Urinary bladder (tissue), 4 donors: ENCODE measurements around the gene ILF2. TPM values are rescaled to one million over a fixed set of nuclear protein-coding genes. Genes with fewer than 3 reads are reported as not detected.

Source experiments
- DNase-seq: peaks from one replicate; pipeline ENCODE4 v3.0.0-alpha.2; 2015; ENCODE audit errors: extremely low spot score
- H3K27ac ChIP-seq: one replicate; pipeline ENCODE4 v1.5.1; 2013; ENCODE audit warnings: low read depth, mild to moderate bottlenecking, moderate library complexity
- H3K36me3 ChIP-seq: one replicate; pipeline ENCODE4 v1.6.1; 2013; ENCODE audit warnings: mild to moderate bottlenecking, moderate library complexity; ENCODE audit not compliant: insufficient read depth
- H3K4me1 ChIP-seq: one replicate; pipeline ENCODE4 v1.6.1; 2013; ENCODE audit warnings: mild to moderate bottlenecking, moderate library complexity; ENCODE audit not compliant: insufficient read depth
- H3K4me3 ChIP-seq: one replicate; pipeline ENCODE4 v1.5.1; 2013; ENCODE audit warnings: low read depth, low read length
- WGBS: extraction: QIAGEN DNeasy Blood & Tissue Kit; methylation state at CpG from one replicate; pipeline ENCODE4 v1.1.7; 2013; 5-methylcytosine and 5-hydroxymethylcytosine counted together
- polyA plus RNA-seq: library from polyadenylated mRNA; stranded (reverse); fragments of 200-250 nt; gene quantifications from one replicate; pipeline ENCODE4 v1.2.3, GENCODE V29; 2013
- total RNA-seq: library from RNA; depleted of rRNA; stranded (reverse); fragments of >200 nt; gene quantifications from one replicate; pipeline ENCODE4 v1.2.3, GENCODE V29; 2014
- donor health status: healthy with polysubstance abuse.
- donor health status: healthy.

ILF2 gene
- total and polyA plus RNA-seq, 2 donors = 77.2 to 132 TPM

DNA sequence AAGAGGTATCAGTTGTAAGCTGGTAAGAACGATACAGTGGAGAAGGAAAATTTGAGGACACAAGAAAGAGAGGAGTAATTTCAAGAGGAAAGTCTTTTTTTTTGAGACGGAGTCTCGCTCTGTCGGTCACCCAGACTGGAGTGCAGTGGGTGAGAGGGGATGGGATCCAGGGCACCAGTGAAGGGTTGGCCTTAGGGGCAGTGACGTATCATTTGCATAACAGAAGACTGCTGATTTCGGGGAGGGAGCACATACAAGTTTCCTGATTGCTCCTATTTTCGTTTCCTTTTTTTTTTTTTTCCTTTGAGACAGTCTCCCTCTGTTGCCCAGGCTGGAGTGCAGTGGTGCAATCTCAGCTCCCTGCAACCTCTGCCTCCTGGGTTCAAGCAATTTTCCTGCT lies 47.7 kb downstream of the ILF2 start:
- WGBS = 80% methylated on average over 7 of the region's 7 CpGs
- Histone ChIP-seq H3K27ac (no peak overlapping the region), H3K36me3 (peaks cover 2% of the 10 kb centered on the region), H3K4me1 (peaks cover 2% of the 10 kb centered on the region), H3K4me3 (no peak overlapping the region)
- no peak for DNase-seq

DNA sequence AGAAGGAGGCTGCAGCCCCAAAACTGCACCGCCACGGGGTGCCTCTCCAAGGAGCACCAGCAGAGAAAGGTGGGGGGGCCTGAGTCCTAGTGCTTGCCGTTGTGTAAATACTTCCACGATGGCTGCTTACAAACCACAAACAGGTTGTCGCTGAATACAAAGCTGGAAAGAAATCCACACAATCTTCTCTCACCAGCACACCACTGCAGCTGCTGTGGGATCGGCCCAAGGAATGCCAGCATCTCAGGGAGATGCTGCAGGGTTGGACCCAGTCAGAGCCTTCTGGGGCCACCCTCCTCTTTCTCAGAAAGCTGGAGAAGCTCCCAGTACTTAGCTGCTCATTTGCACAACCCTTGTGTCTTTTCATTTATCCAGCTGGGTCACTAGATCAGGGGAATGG lies 51.6 kb downstream of the ILF2 start:
- no peak for DNase-seq
- no peak overlapping the region for H3K4me3 ChIP-seq
- WGBS = 95% methylated on average over 6 of the region's 6 CpGs
- no peaks in the 10 kb centered on the region for H3K4me1 ChIP-seq
- H3K27ac ChIP-seq = no peak overlapping the region
- peaks cover 2% of the 10 kb centered on the region for H3K36me3 ChIP-seq

DNA sequence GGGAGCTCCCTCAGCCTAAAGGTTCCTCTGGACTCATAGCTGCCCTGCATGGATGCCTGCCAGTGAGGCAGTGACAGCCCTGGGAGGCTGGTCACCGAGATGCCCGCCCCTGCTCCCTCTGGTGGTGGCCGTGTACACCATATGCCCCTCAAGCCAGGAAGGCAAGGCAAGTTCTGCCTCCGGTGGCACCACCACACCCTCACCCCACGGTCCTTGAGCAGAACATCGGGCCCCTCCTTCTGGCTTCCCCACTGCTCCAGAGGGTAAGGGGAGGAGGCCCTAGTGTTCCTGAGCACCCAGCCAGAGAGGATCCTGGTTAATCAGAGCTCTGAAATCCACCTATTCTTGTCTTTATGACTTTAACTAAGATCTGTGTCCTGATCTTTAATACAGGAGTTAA lies 53.1 kb downstream of the ILF2 start:
- WGBS = 62% methylated on average over 6 of the region's 6 CpGs
- Histone ChIP-seq H3K4me1 (no peaks in the 10 kb centered on the region), H3K4me3 (no peak overlapping the region), H3K27ac (no peak overlapping the region), H3K36me3 (peaks cover 2% of the 10 kb centered on the region)
- no peak for DNase-seq

DNA sequence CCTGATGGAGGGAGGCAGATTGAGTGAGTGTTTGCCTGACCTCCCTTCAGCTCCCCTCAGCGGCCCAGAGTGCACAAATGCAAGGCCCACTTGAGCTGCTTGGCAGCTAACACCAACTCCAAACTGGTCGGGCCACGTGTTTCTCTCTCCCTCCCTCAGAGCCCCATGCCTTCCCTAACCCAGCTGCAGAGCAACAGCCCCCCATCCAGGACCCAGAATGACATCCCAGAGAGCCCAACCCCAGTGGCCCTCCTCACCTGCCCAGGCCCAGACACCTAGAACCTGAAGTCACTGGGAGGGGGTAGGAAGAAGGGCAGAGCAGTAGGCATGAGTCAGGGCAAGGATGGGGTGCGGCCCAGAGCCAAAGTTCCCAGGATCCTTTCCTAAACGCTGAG lies 53.9 kb downstream of the ILF2 start:
- 68% methylated on average over 5 of the region's 5 CpGs for whole genome bisulfite sequencing
- H3K27ac ChIP-seq = no peak overlapping the region
- no peak for DNase-seq

DNA sequence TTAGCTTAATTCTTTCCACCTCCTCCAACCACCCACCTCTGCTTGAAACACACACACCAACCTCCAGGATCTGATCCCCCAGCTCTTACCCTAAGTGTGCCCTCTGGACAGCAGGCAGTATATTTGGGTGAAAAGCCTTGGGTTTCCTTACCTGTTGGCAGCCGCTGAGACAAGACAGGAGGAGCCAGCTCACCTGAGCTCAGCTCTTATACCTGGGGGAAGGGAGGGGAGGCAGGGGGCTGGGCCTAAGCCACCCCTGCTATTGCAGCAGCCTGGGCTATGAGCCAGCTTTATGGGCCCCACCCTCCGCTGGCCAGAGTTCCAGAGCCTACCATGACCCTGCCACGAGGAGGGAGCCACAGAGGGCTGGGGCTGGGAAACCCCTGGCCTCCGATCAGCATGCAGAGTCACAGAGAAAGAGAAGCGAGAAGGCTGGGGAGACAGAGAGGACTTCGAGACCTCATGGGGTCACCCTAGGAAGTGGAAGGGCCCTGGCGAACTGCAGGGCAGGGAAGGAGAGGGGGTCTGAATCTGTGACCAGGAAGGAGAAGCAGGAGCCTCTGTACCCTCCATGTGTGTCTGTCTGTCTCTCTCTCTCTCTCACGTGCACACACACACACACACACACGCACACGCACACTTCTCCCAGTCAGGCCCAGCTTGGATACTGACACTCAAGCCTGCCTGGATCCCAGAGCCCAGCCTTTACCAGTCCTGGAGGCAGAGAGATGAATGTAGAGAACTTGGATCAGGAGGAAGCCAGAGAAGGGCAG lies 54.5 kb downstream of the ILF2 start, which contains the start of gene S100A14:
Gene S100A14, minus strand, starts transcription at position 182 of the 773 bp plus-strand sequence. CDS start 467 bp downstream, outside the sequence.
- H3K4me3 ChIP-seq = no peak within 1 kb of the TSS
- H3K36me3 ChIP-seq = peaks cover 2% of the 10 kb centered on the region
- no peaks in the 10 kb centered on the region for H3K4me1 ChIP-seq
- peak within 1 kb of the TSS; percentile 13 for H3K27ac ChIP-seq
- WGBS = 69% methylated on average over 10 of the region's 10 CpGs
- DNase-seq = no peak

More for the DNA sequence above, 53.9 kb downstream of the ILF2 start:
- peaks cover 2% of the 10 kb centered on the region for H3K36me3 ChIP-seq
- H3K4me1 ChIP-seq = no peaks in the 10 kb centered on the region
- H3K4me3 ChIP-seq = no peak overlapping the region

DNA sequence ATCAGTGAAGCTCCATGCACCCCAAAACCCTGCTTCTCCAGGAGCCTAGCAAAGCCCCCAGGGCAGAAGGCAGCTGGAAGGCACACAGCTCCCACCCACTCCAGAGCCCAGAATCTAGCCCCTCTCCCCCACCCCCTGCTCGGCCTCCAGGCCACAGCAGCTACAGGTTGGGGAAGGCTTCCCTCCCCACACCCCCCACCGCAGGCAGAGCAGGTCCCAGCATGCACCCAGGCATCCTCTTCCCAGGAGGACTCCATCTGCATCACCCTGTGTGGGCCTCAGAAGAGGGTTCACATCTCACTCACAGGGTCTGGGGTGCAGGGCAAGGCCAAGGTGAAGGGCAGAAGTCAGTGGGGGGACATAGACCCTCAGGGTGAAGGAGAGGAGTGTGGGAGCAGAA lies 55.4 kb downstream of the ILF2 start:
- Histone ChIP-seq H3K4me3 (no peak overlapping the region), H3K4me1 (no peaks in the 10 kb centered on the region), H3K36me3 (peaks cover 2% of the 10 kb centered on the region), H3K27ac (no peak overlapping the region)
- WGBS = 84% methylated on average over 2 of the region's 2 CpGs
- no peak for DNase-seq

DNA sequence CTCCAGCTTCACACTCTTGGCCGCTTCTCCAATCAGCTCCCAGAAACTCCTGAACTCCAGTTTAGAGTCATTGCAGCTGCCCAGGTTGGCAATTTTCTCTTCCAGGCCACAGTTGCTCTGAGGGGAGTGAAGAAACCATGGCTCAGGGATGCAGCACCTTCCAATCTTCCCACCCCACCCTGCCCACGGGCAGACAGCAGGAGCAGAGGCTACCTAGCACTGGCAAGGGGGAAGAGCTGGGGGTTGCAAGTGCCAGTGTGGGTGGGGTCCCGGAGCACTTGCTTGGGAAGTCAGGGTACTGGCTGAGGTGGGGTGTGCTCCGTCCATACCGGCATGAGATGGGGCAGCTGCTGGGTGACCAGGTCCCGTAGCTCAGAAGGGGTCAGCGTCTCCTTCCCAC lies 55.9 kb downstream of the ILF2 start:
- no peaks in the 10 kb centered on the region for H3K4me1 ChIP-seq
- WGBS = 93% methylated on average over 7 of the region's 7 CpGs
- H3K27ac ChIP-seq = no peak overlapping the region

DNA sequence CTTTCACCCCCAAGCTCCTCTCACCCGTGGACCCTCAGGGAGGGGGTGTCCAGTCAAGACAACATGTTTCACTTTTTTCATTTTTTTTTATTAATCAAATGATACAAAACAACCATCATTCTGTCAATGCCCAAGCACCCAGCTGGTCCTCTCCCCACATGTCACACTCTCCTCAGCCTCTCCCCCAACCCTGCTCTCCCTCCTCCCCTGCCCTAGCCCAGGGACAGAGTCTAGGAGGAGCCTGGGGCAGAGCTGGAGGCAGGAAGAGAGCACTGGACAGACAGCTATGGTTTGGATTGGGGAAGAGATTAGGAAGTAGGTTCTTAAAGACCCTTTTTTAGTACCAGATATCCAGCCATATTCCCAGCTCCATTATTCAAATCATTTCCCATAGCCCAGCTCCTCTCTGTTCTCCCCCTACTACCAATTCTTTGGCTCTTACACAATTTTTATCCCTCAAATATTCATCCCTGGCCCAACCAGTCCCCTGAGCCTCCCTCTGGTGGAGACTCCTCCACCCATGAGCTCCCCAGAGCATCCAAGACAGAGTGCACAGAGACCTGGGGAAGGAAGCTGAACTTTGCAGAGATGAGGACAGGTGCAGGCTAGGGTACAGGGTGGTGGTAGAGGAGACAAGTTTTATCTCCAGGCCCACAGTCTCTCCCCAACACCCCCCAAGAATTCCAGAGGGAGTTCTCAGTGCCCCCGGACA lies 56.4 kb downstream of the ILF2 start:
- Histone ChIP-seq H3K4me1 (no peaks in the 10 kb centered on the region), H3K27ac (no peak overlapping the region), H3K4me3 (no peak overlapping the region), H3K36me3 (peaks cover 2% of the 10 kb centered on the region)
- WGBS = 62% methylated on average over 2 of the region's 2 CpGs
- DNase-seq = no peak

More for the DNA sequence above, 55.9 kb downstream of the ILF2 start:
- no peak for DNase-seq
- Histone ChIP-seq H3K36me3 (peaks cover 2% of the 10 kb centered on the region), H3K4me3 (no peak overlapping the region)

DNA sequence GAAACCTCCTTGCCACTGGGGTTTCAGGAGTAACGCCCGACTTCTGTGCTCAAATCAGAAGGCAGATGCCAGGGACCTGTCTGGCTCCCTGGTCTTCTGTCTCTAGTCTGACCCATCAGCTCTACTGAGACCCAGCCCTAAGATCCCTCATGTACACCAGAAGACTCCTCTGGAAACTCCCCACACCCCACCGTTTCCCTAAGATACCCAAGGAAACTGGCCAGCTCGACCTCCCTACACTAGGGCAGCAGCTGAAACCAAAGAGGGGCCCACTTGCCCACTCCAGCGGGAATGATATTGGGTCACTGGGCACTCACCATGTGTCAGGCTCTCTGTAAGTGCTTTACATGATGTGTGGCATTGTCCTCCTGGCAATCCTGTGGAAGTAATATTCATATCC lies 57.4 kb downstream of the ILF2 start:
- Histone ChIP-seq H3K36me3 (no peaks in the 10 kb centered on the region), H3K4me3 (no peak overlapping the region), H3K27ac (no peak overlapping the region), H3K4me1 (no peaks in the 10 kb centered on the region)
- 69% methylated on average over 5 of the region's 5 CpGs for WGBS
- DNase-seq = no peak

DNA sequence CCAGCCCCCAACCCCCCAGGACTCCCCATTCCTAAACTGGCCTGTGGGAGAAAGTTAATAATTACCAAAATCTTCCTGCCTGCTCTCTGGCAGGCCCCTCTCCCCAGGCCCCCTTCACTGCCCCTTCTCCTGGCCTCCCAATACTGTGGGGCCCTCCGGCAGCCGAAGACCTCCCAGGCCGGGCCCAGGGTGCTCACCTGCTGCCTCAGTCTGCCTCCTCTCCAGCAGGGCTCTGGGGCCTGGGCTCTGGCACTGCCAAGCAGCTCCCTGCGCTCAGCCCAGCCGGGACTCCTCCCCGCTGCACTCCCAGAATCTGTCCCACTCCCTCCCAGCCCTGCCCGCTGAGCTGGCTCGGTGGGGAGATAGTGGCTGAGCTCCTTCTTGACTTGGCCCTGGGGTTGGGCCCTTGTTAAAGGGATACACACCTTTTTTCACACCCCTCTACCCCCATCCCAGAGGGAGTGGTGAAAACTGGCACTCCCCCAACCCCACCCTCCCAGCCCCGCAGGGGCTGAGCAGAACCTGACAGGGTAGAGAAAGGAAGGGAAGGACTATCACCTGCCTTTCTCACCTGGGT lies 58.0 kb downstream of the ILF2 start, which contains the start of gene S100A16:
Gene S100A16, minus strand, starts transcription at position 383 of the 577 bp plus-strand sequence. CDS start 4,986 bp downstream, outside the sequence.
- no peaks in the 10 kb centered on the region for H3K36me3 ChIP-seq
- WGBS = 18% methylated on average over 9 of the region's 9 CpGs
- peak within 1 kb of the TSS; percentile 75 for H3K27ac ChIP-seq
- H3K4me1 ChIP-seq = no peaks in the 10 kb centered on the region
- H3K4me3 ChIP-seq = peak within 1 kb of the TSS; percentile 58
- DNase-seq = no peak

DNA sequence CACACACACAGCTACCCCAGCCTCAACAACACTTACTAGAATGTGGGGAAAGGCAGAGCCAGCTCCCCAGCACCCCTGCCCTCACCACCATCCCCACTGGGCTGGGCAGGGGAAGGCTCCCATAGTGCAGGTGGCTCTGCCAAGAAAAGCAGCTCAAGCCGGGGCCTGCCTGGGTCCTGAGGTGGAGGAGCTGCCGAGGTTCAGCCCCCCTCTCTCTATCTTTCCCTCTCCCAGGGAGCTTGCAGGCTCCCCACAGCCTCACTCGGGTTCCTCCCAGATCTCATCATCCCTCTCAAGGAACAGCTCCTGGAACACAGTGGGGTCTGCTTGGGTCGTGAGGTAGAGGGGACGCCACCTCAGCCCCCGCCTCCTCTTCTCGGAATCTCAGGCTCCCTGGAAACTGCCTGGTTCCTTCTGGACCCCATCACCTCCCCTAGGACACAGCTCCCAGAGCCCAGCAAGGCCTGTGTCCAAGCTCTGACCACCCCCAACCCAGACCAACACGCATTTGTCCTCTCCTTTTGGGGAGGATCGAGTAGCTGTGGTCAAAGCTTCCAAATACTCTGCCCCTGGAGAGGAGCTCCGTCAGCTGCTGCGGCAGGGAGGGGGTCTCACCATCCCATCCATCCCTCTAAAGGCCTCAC lies 58.6 kb downstream of the ILF2 start:
- H3K36me3 ChIP-seq = no peaks in the 10 kb centered on the region
- 25% methylated on average over 11 of the region's 11 CpGs for WGBS
- DNase-seq = no peak
- peak overlapping the region; percentile 75 for H3K27ac ChIP-seq
- H3K4me1 ChIP-seq = no peaks in the 10 kb centered on the region
- peak overlapping the region; percentile 58 for H3K4me3 ChIP-seq
